GM10266 (cell line): ENCODE results near the gene RRAD.

Source experiments
- DNase-seq: peaks from one replicate; pipeline ENCODE4 v3.0.0; 2012; ENCODE audit errors: extremely low spot score
- TF ChIP-seq, protein P1 (sequence below): IDR thresholded peaks from 2 replicates; pipeline ENCODE4 v1.5.1; 2012; ENCODE audit warnings: mild to moderate bottlenecking, low read depth; ENCODE audit not compliant: control insufficient read depth, insufficient read depth; ENCODE audit errors: missing control alignments

The RRAD gene

GRCh38 chr16:66902648-66903543 lies 22.4 kb downstream of the RRAD start:
- DNase-seq = no peak
- TF ChIP-seq, protein P1, sequence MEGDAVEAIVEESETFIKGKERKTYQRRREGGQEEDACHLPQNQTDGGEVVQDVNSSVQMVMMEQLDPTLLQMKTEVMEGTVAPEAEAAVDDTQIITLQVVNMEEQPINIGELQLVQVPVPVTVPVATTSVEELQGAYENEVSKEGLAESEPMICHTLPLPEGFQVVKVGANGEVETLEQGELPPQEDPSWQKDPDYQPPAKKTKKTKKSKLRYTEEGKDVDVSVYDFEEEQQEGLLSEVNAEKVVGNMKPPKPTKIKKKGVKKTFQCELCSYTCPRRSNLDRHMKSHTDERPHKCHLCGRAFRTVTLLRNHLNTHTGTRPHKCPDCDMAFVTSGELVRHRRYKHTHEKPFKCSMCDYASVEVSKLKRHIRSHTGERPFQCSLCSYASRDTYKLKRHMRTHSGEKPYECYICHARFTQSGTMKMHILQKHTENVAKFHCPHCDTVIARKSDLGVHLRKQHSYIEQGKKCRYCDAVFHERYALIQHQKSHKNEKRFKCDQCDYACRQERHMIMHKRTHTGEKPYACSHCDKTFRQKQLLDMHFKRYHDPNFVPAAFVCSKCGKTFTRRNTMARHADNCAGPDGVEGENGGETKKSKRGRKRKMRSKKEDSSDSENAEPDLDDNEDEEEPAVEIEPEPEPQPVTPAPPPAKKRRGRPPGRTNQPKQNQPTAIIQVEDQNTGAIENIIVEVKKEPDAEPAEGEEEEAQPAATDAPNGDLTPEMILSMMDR = no peak

GRCh38 chr16:66901626-66902025 lies 23.7 kb downstream of the RRAD start:
- TF ChIP-seq, protein P1 = no peak
- no peak for DNase-seq

GRCh38 chr16:66900721-66901441 lies 24.5 kb downstream of the RRAD start:
- no peak for DNase-seq
- TF ChIP-seq, protein P1 = no peak

- TF ChIP-seq, protein P1 = no peak
- DNase-seq = no peak
Observed at GRCh38 chr16:66899945-66900710, 25.2 kb downstream of the RRAD start.

DNA sequence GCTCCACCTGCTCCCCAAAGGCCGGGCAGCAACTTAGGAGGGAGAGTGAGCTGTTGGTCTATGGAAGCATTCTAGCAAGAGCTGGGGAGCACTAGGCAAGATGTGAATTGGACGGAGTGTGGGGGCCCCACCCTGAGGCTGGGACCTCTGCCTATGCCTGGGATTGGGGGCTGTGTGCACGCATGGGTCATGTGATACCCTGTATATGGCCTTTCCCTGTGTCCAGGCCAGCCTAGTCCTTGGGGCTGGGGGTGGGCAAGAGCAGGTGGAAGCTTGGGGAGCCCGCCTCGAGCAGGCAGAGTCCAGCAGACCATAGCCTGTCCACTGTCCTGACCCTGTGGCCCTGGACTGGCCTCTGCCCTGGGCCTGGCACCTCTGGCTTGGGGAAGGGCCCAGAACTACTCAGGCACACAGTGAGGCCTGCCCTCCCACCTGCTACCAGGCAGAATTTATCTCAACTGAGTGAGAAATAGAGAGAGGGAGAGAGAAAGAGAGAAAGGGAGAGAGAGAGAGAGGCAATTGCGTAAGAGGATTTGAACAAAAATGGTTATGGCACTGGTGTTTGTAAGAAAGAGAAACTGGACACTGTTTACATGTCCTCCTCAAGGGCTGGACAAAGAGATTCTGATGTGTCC lies 25.9 kb downstream of the RRAD start:
- DNase-seq = no peak
- TF ChIP-seq, protein P1 = no peak

- TF ChIP-seq, protein P1 = no peak
Observed at GRCh38 chr16:66898933-66899309, 26.4 kb downstream of the RRAD start.

More at GRCh38 chr16:66898933-66899309, 26.4 kb downstream of the RRAD start:
- DNase-seq = no peak
